ENCODE results near the gene ISG20L2.

Gene ISG20L2

GRCh38 chr1:156740237-156740740, 11.7 kb upstream of the ISG20L2 start:
- DNase-seq, result no peak

GRCh38 chr1:156738916-156739315, 10.3 kb upstream of the ISG20L2 start:
- no peak for DNase-seq

GRCh38 chr1:156738407-156738806, 9.8 kb upstream of the ISG20L2 start:
- no peak for DNase-seq

- no peak for DNase-seq
Observed at GRCh38 chr1:156733989-156734584, 5.5 kb upstream of the ISG20L2 start.

GRCh38 chr1:156727926-156728598, 504 bp downstream of the ISG20L2 start, which contains the start of gene METTL25B:
Gene METTL25B, plus strand, starts transcription at chr1:156728469. Its CDS starts 636 bp downstream, at chr1:156729105.
- DNase-seq, result peak; percentile 44

GRCh38 chr1:156727492-156727891, 1.1 kb downstream of the ISG20L2 start:
- no peak for DNase-seq

- peak; percentile 54 for DNase-seq
Observed at GRCh38 chr1:156726549-156727226, 1.9 kb downstream of the ISG20L2 start.

GRCh38 chr1:156725683-156726280, 2.8 kb downstream of the ISG20L2 start:
- peak; percentile 83 for DNase-seq

GRCh38 chr1:156721535-156721934, 7.0 kb downstream of the ISG20L2 start:
- no peak for DNase-seq

- DNase-seq, result no peak
Observed at GRCh38 chr1:156721131-156721530, 7.4 kb downstream of the ISG20L2 start.

GRCh38 chr1:156717351-156717750, 11.2 kb downstream of the ISG20L2 start:
- DNase-seq, result no peak

GRCh38 chr1:156714830-156715229, 13.7 kb downstream of the ISG20L2 start:
- DNase-seq, result no peak

- DNase-seq, result no peak
Observed at GRCh38 chr1:156712626-156713025, 15.9 kb downstream of the ISG20L2 start.

- no peak for DNase-seq
Observed at GRCh38 chr1:156711011-156711817, 17.4 kb downstream of the ISG20L2 start.

- DNase-seq, result peak; percentile 37
Observed at GRCh38 chr1:156709757-156710489, 18.6 kb downstream of the ISG20L2 start.

GRCh38 chr1:156709031-156709430, 19.5 kb downstream of the ISG20L2 start:
- DNase-seq, result no peak

GRCh38 chr1:156708218-156708661, 20.3 kb downstream of the ISG20L2 start:
- DNase-seq, result no peak

GRCh38 chr1:156707417-156708217, 20.9 kb downstream of the ISG20L2 start:
- no peak for DNase-seq

- DNase-seq, result no peak
Observed at GRCh38 chr1:156706657-156707416, 21.7 kb downstream of the ISG20L2 start.
